HepG2 (cell line): ENCODE results near the gene C1orf35. TPM values are rescaled to one million over a fixed set of nuclear protein-coding genes. Genes with fewer than 3 reads are reported as not detected.

ENCODE experiments used
- ARID2 ChIP-seq: sonication (generic); formaldehyde crosslinking; IDR thresholded peaks from 2 replicates; pipeline ENCODE4 v1.8.1; 2022; ENCODE audit warnings: mild to moderate bottlenecking, missing genetic modification reagents, borderline replicate concordance
- CREBL2 ChIP-seq: sonication (generic); formaldehyde crosslinking; IDR thresholded peaks from 2 replicates; pipeline ENCODE4 v1.8.1; 2023; ENCODE audit warnings: missing genetic modification reagents, mild to moderate bottlenecking, borderline replicate concordance
- GTF3A ChIP-seq: sonication (generic); formaldehyde crosslinking; conservative IDR thresholded peaks from 2 replicates; pipeline ENCODE4 v1.4.0; 2020; ENCODE audit warnings: mild to moderate bottlenecking, missing genetic modification reagents
- HDAC6 ChIP-seq: fragments of 200-600 bp; sonication (generic); IDR thresholded peaks from 2 replicates; pipeline ENCODE4 v1.7.0; 2017; ENCODE audit warnings: mild to moderate bottlenecking, antibody characterized with exemption, low read length, low read depth
- HMGA1 ChIP-seq: sonication (generic); formaldehyde crosslinking; conservative IDR thresholded peaks from 2 replicates; pipeline ENCODE4 v1.4.0; 2020; ENCODE audit warnings: missing genetic modification reagents
- ISL2 ChIP-seq: sonication (generic); formaldehyde crosslinking; IDR thresholded peaks from 2 replicates; pipeline ENCODE4 v1.5.0; 2020; ENCODE audit warnings: missing genetic modification reagents
- KAT7 ChIP-seq: IDR thresholded peaks from 2 replicates; pipeline ENCODE4 v1.6.1; 2018; ENCODE audit warnings: borderline replicate concordance, missing compliant biosample characterization
- KDM5B ChIP-seq: sonication (generic); formaldehyde crosslinking; IDR thresholded peaks from 2 replicates; pipeline ENCODE4 v1.4.0; 2020; ENCODE audit warnings: missing genetic modification reagents, mild to moderate bottlenecking, borderline replicate concordance
- KLF9 ChIP-seq: IDR thresholded peaks from 2 replicates; pipeline ENCODE4 v1.6.1; 2016; ENCODE audit warnings: low read depth
- NFE2 ChIP-seq: sonication (generic); formaldehyde crosslinking; IDR thresholded peaks from 2 replicates; pipeline ENCODE4 v1.4.0; 2020; ENCODE audit warnings: missing genetic modification reagents
- RBM39 ChIP-seq: fragments of 200-400 bp; formaldehyde crosslinking; IDR thresholded peaks from one replicate; pipeline ENCODE4 v1.6.1; 2018; ENCODE audit warnings: antibody characterized with exemption, mild to moderate bottlenecking, low read depth, low read length; ENCODE audit not compliant: poor library complexity, severe bottlenecking
- RFX3 ChIP-seq: IDR thresholded peaks from 2 replicates; pipeline ENCODE4 v1.6.1; 2016; ENCODE audit warnings: missing biosample characterization, missing genetic modification reagents
- SKI ChIP-seq: fragments of 450-650 bp; IDR thresholded peaks from one replicate; pipeline ENCODE4 v1.6.1; 2018; ENCODE audit warnings: mild to moderate bottlenecking; ENCODE audit not compliant: partially characterized antibody
- ZBTB7B ChIP-seq: sonication (generic); formaldehyde crosslinking; IDR thresholded peaks from 2 replicates; pipeline ENCODE4 v1.4.0; 2020; ENCODE audit warnings: missing genetic modification reagents
- ZFP41 ChIP-seq: sonication (generic); formaldehyde crosslinking; IDR thresholded peaks from 2 replicates; pipeline ENCODE4 v1.4.0; 2020; ENCODE audit warnings: mild to moderate bottlenecking, missing genetic modification reagents, borderline replicate concordance
- ZNF207 ChIP-seq: fragments of 450-650 bp; IDR thresholded peaks from 2 replicates; pipeline ENCODE4 v1.6.1; 2016; ENCODE audit warnings: antibody characterized with exemption, borderline replicate concordance
- ZNF274 ChIP-seq: sonication (generic); formaldehyde crosslinking; IDR thresholded peaks from 2 replicates; pipeline ENCODE4 v1.5.1; 2020; ENCODE audit warnings: mild to moderate bottlenecking, missing genetic modification reagents
- ZNF501 ChIP-seq: sonication (generic); formaldehyde crosslinking; IDR thresholded peaks from 2 replicates; pipeline ENCODE4 v1.5.1; 2020; ENCODE audit warnings: mild to moderate bottlenecking, moderate library complexity, missing genetic modification reagents
- ZNF569 ChIP-seq: sonication (generic); formaldehyde crosslinking; IDR thresholded peaks from 2 replicates; pipeline ENCODE4 v1.5.0; 2020; ENCODE audit warnings: mild to moderate bottlenecking, missing genetic modification reagents, moderate library complexity, borderline replicate concordance
- ZNF597 ChIP-seq: sonication (generic); formaldehyde crosslinking; IDR thresholded peaks from 2 replicates; pipeline ENCODE4 v1.5.0; 2020; ENCODE audit warnings: missing genetic modification reagents
- ZNF687 ChIP-seq: sonication (generic); formaldehyde crosslinking; IDR thresholded peaks from 2 replicates; pipeline ENCODE4 v1.5.1; 2020; ENCODE audit warnings: mild to moderate bottlenecking, missing genetic modification reagents, moderate library complexity
- ZNF83 ChIP-seq: sonication (generic); formaldehyde crosslinking; IDR thresholded peaks from 2 replicates; pipeline ENCODE4 v1.4.0; 2020; ENCODE audit warnings: missing genetic modification reagents, mild to moderate bottlenecking, borderline replicate concordance
- ZSCAN5A ChIP-seq: sonication (generic); formaldehyde crosslinking; IDR thresholded peaks from 2 replicates; pipeline ENCODE4 v1.8.0; 2022; ENCODE audit warnings: mild to moderate bottlenecking, missing genetic modification reagents, borderline replicate concordance
- polyA plus RNA-seq, 8 experiments: library from polyadenylated mRNA; depleted of rRNA in 3 of 8; stranded (reverse) in 7 of 8; unstranded in 1 of 8; fragments of >200 nt; fragmentation: Illumina TruSeq in 4 of 8; extraction: Trizol in 4 of 8; gene quantifications; 2 replicates each; pipeline versions ENCODE4 v1.2.1 to v1.2.3, GENCODE V29; 2011 to 2016; ENCODE audit warnings: low read depth in 4 of 8, missing spikeins in 1 of 8, mixed read lengths in 1 of 8; ENCODE audit not compliant: insufficient read depth in 1 of 8
- total RNA-seq, 5 experiments: library from RNA; depleted of rRNA; stranded (reverse); fragments of >200 nt; fragmentation: Illumina TruSeq; extraction: Trizol; gene quantifications; 2 replicates each; pipeline ENCODE4 v1.2.3, GENCODE V29; 2016; ENCODE audit warnings: low read depth in 1 of 5

Gene C1orf35
- total and polyA plus RNA-seq, 2 of the 13 experiments (the other 11 are each of a cell fraction or from before 2014, with no cell fraction given), result 8.1 to 19.3 TPM

GRCh38 chr1:228149406-228150119 is 46.4 kb upstream of the C1orf35 start, which contains the start of gene GJC2 (continued):
- TF ChIP-seq ZFP41 (CRISPR knock-in tag) (no peak), ZSCAN5A (CRISPR knock-in tag) (no peak), ZNF597 (CRISPR knock-in tag) (no peak), ZNF501 (CRISPR knock-in tag) (0 out of 2 replicates have a peak, but pooled peaks have one; percentile 60), KDM5B (CRISPR knock-in tag) (no peak), ARID2 (CRISPR knock-in tag) (no peak), ZNF569 (no peak), RFX3 (no peak), RBM39 (peak; percentile 56), ZNF207 (no peak), ZNF687 (CRISPR knock-in tag) (peak; percentile 74), ZNF274 (no peak), HMGA1 (CRISPR knock-in tag) (no peak), NFE2 (CRISPR knock-in tag) (no peak), SKI (no peak), KAT7 (CRISPR knock-in tag) (no peak), HDAC6 (no peak), GTF3A (CRISPR knock-in tag) (no peak), KLF9 (CRISPR knock-in tag) (no peak), ISL2 (0 out of 2 replicates have a peak, but pooled peaks have one; percentile 25), ZBTB7B (peak; percentile 61), ZNF83 (CRISPR knock-in tag) (0 out of 2 replicates have a peak, but pooled peaks have one; percentile 13), CREBL2 (CRISPR knock-in tag) (no peak)
